SK-N-MC (cell line): ENCODE results near the gene CEP192.

Experiments used
- DNase-seq: peaks from one replicate; pipeline ENCODE4 v3.0.0-alpha.2; 2011; ENCODE audit warnings: low read depth, low spot score
- H3K27ac ChIP-seq: fragments of 200-600 bp; sonication (generic); 2 replicates; pipeline ENCODE4 v1.5.1; 2016; ENCODE audit warnings: mixed run types
- H3K36me3 ChIP-seq: fragments of 200-600 bp; sonication (generic); 2 replicates; pipeline ENCODE4 v1.6.1; 2017; ENCODE audit warnings: antibody characterized with exemption, low read length, mixed read lengths; ENCODE audit not compliant: insufficient read depth
- H3K4me3 ChIP-seq: fragments of 200-600 bp; sonication (generic); 2 replicates; pipeline ENCODE4 v1.5.1; 2016
- H3K9ac ChIP-seq: fragments of 200-600 bp; sonication (generic); 2 replicates; pipeline ENCODE4 v1.8.0; 2017; ENCODE audit warnings: mixed run types, mixed read lengths; ENCODE audit not compliant: insufficient read length
- H3K9me3 ChIP-seq: fragments of 200-600 bp; sonication (generic); 2 replicates; pipeline ENCODE4 v1.6.1; 2017; ENCODE audit warnings: low read depth, mild to moderate bottlenecking, antibody characterized with exemption, low read length, moderate library complexity, mixed read lengths
- EZH2 ChIP-seq: fragments of 200-600 bp; sonication (generic); IDR thresholded peaks from one replicate; pipeline ENCODE4 v1.6.1; 2017; ENCODE audit warnings: antibody characterized with exemption
- FOXP2 ChIP-seq: optimal IDR thresholded peaks from 2 replicates; pipeline ENCODE3; 2011; ENCODE audit warnings: mild to moderate bottlenecking, moderate library complexity; ENCODE audit not compliant: insufficient read depth; ENCODE audit errors: extremely low read length, control extremely low read depth
- POLR2AphosphoS5 ChIP-seq: IDR thresholded peaks from 2 replicates; pipeline ENCODE4 v1.6.1; 2012; ENCODE audit warnings: mild to moderate bottlenecking, low read depth, low read length, borderline replicate concordance

CEP192 gene

DNA sequence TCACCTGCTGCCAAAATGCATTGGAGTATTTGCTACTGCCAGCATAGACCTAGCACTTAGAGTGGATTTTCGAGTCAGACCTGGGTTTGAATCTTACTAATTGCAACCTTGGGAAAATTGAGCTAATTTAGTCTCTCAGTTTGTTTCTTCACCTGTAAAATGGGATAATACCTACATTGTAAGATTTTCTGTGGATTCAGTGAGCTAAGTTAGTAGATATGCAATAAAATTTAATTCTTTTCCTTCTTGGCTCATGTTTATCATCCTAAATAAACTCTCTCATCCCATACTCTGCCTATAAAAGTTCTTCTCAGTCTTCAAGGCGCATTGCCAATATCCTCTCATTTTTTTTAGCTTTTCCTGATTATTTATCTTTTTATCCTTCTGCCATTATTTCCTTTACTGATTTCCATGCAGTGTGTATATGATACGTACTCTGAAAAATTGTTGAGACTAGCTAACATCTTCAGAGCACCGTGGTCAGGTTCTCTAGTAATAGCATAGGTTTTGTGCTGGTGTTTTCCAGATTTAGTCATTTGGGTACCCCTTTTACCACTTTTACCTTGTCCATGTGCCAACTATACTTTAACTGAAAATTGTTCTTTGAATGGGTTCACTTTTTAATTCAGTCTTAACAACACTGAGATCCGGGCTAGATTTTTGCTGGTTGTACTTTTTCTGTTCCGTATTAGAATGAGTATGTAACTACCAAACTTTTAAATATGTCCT lies 7.3 kb downstream of the CEP192 start:
- no peaks in the 10 kb centered on the region for H3K9me3 ChIP-seq
- H3K36me3 ChIP-seq: peaks cover 15% of the 10 kb centered on the region
- no peak for DNase-seq
- no peak overlapping the region for H3K4me3 ChIP-seq
- 0 out of 2 replicates have a peak overlapping the region, but pooled peaks have one; percentile 20 for H3K27ac ChIP-seq
- no peak for TF ChIP-seq POLR2AphosphoS5
- no peak for TF ChIP-seq FOXP2
- TF ChIP-seq EZH2: no peak
- no peak overlapping the region for H3K9ac ChIP-seq

DNA sequence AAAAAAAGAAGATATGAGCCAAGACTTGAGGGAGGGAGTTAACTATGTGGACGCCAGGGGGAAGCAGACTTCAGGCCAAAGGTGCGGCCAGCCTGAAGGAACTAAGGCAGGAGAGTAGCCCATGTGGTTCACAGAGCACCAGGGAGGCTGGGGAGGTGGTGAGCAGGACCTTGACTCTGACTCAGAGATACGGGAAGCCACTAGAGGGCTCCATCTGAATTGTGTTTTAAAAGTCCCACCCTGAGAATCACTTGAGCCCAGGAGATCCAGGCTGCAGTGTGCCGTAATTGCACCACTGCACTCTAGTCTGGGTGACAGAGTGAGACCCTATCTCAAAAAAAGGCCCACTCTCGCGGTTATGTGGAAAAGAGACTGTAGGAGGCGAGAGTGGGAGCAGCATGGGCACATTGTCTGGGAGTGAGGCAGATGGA lies 12.3 kb downstream of the CEP192 start:
- Histone ChIP-seq H3K4me3 (no peak overlapping the region), H3K36me3 (peaks cover 21% of the 10 kb centered on the region), H3K9me3 (no peaks in the 10 kb centered on the region), H3K9ac (no peak overlapping the region), H3K27ac (no peak overlapping the region)
- TF ChIP-seq EZH2 (no peak), POLR2AphosphoS5 (no peak), FOXP2 (no peak)
- no peak for DNase-seq

DNA sequence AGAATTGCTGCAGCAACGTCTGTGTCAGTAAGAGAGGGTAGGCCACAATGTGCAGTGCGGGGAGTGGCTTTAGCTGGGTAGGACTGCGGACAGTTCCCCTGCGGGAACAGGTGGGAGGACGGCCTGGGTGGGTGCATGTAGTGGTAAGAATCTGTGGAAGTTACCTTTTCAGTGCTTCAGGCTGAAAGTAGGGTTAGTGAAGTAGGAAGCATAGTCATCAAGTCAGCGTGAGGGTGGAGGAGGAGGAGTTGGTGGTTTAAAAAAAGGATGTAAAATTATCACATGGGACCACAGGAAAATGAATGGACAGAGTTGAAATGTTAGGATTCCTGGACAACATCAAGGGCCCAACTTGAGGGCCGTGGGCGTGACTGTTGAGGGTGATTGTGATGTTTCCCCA lies 13.2 kb downstream of the CEP192 start:
- peaks cover 30% of the 10 kb centered on the region for H3K36me3 ChIP-seq
- no peak for DNase-seq
- TF ChIP-seq FOXP2 (no peak), EZH2 (no peak), POLR2AphosphoS5 (no peak)

GRCh38 chr18:13005289-13005688 lies 14.1 kb downstream of the CEP192 start:
- no peak overlapping the region for H3K4me3 ChIP-seq
- H3K36me3 ChIP-seq: peaks cover 35% of the 10 kb centered on the region
- no peak overlapping the region for H3K9ac ChIP-seq
- H3K9me3 ChIP-seq: no peaks in the 10 kb centered on the region
- TF ChIP-seq EZH2 (no peak), FOXP2 (no peak), POLR2AphosphoS5 (no peak)
- no peak overlapping the region for H3K27ac ChIP-seq
- DNase-seq: no peak

More for the DNA sequence above, 13.2 kb downstream of the CEP192 start:
- Histone ChIP-seq H3K9me3 (no peaks in the 10 kb centered on the region), H3K4me3 (no peak overlapping the region), H3K9ac (no peak overlapping the region), H3K27ac (no peak overlapping the region)

- Histone ChIP-seq H3K9me3 (no peaks in the 10 kb centered on the region), H3K36me3 (peaks cover 35% of the 10 kb centered on the region), H3K4me3 (no peak overlapping the region), H3K9ac (no peak overlapping the region), H3K27ac (no peak overlapping the region)
- DNase-seq: no peak
- TF ChIP-seq EZH2: no peak
- no peak for TF ChIP-seq POLR2AphosphoS5
- TF ChIP-seq FOXP2: no peak
These were observed 15.5 kb downstream of the CEP192 start for GRCh38 chr18:13006531-13007247.

GRCh38 chr18:13007248-13007560 lies 16.0 kb downstream of the CEP192 start:
- TF ChIP-seq FOXP2 (no peak), EZH2 (no peak), POLR2AphosphoS5 (no peak)
- Histone ChIP-seq H3K27ac (no peak overlapping the region), H3K9me3 (no peaks in the 10 kb centered on the region), H3K9ac (no peak overlapping the region), H3K4me3 (no peak overlapping the region), H3K36me3 (peaks cover 37% of the 10 kb centered on the region)
- no peak for DNase-seq

- Histone ChIP-seq H3K4me3 (no peak overlapping the region), H3K9me3 (no peaks in the 10 kb centered on the region), H3K27ac (no peak overlapping the region), H3K9ac (no peak overlapping the region), H3K36me3 (peaks cover 73% of the 10 kb centered on the region)
- TF ChIP-seq POLR2AphosphoS5: no peak
- no peak for TF ChIP-seq EZH2
- no peak for TF ChIP-seq FOXP2
- DNase-seq: no peak
These were observed 20.6 kb downstream of the CEP192 start for GRCh38 chr18:13011719-13012118.

DNA sequence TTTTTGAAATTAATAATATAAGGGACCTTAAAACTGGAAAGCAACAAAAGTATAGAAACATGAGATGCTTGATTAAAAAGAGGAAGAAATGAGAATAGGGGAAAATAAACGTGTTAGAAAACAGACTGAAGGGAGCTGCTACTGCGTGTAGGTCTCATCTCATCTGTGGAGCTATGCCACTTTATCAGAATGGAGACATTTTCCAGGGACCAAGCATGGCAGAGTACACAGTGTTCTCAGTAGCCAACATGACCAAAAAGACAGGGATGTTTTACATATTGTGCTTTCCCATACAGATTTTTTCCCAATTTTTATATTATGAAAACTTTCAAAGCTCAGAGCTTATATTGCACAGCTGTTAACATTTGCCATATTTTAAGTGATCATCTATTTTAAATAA lies 23.1 kb downstream of the CEP192 start:
- no peak overlapping the region for H3K27ac ChIP-seq
- H3K9me3 ChIP-seq: no peaks in the 10 kb centered on the region
- H3K36me3 ChIP-seq: peaks cover 79% of the 10 kb centered on the region
- H3K9ac ChIP-seq: no peak overlapping the region
- H3K4me3 ChIP-seq: no peak overlapping the region
- no peak for DNase-seq
- TF ChIP-seq EZH2 (no peak), POLR2AphosphoS5 (no peak), FOXP2 (no peak)

DNA sequence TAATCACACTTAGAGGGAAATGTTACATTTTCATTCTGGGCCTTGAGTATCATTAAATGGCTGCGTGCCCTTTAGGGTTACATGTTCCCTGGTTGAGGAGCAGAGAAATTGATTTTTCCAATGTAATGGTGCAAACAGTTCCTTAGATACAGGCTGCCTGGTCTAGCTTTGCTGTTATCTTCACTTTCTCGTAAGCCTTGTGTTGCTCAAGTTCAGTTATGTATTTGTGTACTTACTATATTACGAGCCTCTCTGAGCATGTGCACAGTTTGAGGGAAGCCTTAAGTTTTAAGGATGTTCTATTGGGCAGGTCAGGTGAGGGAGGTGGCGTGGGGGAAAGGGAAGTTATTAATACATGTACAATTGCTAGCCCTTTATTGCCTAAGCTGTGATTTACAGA lies 23.7 kb downstream of the CEP192 start:
- DNase-seq: no peak
- Histone ChIP-seq H3K4me3 (no peak overlapping the region), H3K27ac (no peak overlapping the region), H3K9ac (no peak overlapping the region), H3K9me3 (no peaks in the 10 kb centered on the region), H3K36me3 (peaks cover 76% of the 10 kb centered on the region)
- TF ChIP-seq FOXP2 (no peak), EZH2 (no peak), POLR2AphosphoS5 (no peak)
